IPS DF 4.7 (cell line): ENCODE results near the gene ESPL1.
"Not testable (repeated sequence)": the region's sequence is repeated elsewhere in the genome, so short reads cannot be mapped to it uniquely, and the experiment has no call there.

Source experiments
- DNase-seq: peaks from one replicate; pipeline ENCODE4 v3.0.0-alpha.2; 2013; ENCODE audit warnings: low spot score; ENCODE audit errors: extremely low read depth

ESPL1 gene

GRCh38 chr12:53297106-53297505, 29.0 kb downstream of the ESPL1 start:
- DNase-seq = not testable (repeated sequence)

DNA sequence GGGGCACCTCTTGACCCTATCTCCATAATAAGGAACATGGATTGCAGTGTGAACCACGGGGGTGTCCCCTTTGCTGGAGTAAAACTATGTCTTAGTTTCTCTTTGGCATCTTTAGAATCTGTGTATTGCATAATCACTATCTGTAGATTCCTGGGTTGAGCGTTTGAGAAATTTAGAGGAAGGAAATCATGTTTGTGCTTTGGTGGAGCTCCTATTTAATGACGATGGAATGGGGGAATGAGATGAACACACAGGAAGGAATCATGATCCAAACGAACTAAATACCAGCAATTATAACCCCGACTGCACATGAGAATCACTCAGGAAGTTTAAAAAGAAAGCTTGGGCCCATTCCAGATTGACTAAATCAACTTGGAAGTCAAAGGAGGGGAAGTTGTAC, 30.1 kb downstream of the ESPL1 start:
- no peak for DNase-seq

DNA sequence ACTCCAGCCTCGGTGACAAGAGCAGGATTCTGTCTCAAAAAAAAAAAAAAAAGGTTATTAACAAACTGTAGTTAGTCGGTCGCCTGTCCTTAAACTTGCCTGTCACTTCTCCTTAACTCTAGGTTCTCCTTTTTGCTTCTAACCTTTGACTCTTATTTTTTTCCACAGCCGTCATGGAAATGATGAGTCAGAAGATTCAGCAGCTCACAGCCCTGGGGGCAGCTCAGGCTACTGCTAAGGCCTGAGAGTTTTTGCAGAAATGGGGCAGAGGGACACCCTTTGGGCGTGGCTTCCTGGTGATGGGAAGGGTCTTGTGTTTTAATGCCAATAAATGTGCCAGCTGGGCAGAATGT, 31.0 kb downstream of the ESPL1 start:
- no peak for DNase-seq

DNA sequence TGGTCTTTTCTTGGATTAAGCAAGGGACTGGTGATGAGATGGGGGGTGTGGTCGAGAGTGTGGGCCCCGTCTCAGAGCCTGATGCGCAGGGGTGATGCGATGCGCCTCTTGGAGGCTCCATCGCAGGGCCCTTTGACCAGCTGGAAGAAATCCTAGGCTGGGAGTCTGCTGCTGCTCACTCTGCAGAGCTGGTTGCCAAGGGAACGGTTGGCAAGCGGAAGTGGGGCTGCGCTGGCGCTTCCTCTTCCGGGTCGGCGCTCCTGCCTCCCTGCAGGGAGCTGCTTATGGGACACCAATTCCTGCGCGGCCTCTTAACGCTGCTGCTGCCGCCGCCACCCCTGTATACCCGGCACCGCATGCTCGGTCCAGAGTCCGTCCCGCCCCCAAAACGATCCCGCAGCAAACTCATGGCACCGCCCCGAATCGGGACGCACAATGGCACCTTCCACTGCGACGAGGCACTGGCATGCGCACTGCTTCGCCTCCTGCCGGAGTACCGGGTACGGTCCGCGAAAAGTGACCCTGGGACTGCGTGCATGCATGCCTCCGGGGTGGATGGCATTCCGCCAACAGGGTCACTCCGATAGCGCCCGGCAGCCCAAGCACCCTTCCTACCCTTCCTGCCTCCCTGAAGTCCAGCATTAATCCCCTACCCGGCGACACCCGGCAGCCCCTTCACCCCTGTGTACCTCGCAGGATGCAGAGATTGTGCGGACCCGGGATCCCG, 31.5 kb downstream of the ESPL1 start, which contains the start of gene MYG1:
TSS of gene MYG1 (plus strand) at position 242 of the 727 bp plus-strand sequence. CDS start at position 285, 43 bp downstream.
- peak; percentile 88 for DNase-seq

- no peak for DNase-seq
Observed at GRCh38 chr12:53300187-53300586, 32.1 kb downstream of the ESPL1 start.

- DNase-seq = no peak
Observed at GRCh38 chr12:53302903-53303302, 34.8 kb downstream of the ESPL1 start.

GRCh38 chr12:53306826-53307225, 38.7 kb downstream of the ESPL1 start:
- no peak for DNase-seq

DNA sequence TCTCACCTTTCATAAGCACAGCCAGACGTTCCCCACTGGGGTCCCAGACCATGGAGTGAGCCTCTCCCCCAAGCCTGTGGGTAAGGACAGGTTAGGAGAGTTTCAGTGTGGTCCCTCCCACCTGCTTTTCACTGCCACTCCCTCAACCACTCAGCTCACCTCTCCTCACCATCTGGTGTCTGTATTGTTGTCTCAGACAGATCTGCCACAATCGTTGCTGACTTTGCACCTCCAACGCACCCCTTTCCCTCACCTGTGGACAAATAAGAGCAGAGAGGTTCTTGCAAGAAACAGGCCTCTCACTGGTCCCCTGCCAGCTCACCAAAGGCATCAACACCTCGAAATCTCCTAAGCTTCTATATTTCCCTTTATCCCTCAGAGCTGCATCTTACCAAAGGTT, 40.2 kb downstream of the ESPL1 start:
- DNase-seq = no peak

DNA sequence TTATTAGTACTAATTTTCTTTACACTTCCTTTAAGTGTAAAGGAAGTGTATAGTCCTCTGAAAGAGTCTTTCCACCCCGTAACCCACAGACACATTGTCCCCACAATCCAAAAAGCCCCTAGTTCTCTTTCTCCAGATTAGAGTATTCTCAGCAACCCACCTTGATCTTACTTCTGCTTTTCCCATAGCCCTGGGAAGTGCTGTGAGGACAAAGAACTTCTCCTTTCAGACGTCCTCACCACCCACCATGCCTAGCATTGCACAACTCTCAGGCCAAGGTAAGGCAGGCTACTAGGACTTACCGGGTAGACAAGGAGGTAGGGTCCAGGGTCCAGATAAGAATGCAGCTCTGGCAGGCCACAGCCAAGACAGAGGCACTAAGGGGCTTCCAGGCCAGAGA, 45.9 kb downstream of the ESPL1 start:
- DNase-seq = no peak

DNA sequence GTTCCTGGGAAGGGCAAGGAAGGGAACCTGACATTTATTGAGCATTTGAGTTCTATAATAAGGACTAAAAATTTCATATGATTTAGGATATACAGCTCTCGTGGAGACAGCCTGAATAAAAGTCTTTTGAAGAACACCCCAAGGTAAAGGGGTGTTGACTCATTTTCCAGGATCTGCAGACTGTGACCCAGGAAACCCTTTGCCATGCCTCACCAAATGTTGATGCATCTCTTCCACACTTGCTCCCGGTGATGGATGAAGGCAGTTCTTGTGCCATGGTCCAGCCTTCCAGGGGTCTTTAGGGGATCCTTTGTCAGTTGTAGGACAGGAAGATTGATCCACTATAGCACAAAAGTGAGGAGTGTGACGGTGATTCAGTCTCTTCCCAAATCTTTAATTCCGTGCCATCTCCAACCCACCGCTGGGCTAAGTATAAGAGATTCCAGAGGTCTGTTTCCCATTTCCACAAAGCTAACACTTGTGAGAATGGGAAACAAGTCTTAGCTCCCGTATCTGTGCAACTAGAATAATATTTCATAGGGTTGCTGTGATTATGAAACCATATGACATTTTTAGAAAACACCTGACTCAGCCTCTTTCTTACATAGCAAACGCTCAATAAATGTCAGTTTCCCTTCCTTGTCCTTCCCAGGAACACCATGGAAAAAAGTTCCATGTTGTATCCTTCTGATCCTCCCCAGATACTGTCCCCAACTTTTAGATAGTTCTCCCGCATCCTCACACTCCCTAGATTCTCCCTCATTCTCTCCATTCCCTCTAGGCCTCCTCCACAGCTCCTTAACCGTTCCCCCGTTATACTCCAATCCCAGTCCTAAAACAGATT, 52.5 kb downstream of the ESPL1 start:
- DNase-seq = no peak

- DNase-seq = no peak
Observed at GRCh38 chr12:53324113-53324778, 56.1 kb downstream of the ESPL1 start.

DNA sequence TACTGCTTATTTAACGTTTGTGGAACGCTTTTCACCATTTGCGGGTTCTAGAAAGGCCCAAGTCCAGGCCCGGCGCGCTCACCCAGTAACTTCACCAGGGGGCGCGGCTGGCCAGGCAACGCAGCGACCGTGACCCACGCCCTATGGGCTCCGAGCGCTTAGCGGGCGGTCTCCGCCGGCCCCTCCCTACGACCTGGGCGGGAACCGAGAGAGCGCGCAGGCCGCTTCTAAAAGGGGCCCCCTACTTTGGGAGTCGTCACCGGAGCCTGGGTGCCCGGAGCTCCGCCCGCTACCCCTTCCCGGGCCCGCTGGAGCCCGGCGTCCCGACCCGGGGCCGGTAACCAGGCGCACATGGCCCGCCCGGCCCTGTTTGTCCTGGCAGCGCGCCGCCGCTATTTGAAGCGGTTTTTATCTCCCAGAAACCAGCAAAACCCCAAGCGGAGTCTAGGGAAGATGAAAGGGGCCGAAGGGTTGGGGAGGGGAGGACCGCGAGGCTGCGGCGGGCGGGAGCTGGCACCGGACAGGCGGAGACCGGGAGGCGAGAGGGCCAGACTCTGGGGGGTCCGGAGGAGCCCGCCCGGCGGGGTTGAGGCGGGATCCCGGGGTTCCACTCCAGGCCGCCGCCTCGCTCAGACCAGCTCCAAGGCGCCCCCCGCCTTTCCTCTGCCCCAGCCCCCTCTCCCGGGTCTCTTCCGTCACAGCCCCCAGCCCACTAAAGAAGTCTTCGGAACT, 56.8 kb downstream of the ESPL1 start:
- DNase-seq = no peak

- no peak for DNase-seq
Observed at GRCh38 chr12:53325511-53326061, 57.5 kb downstream of the ESPL1 start.

- DNase-seq = no peak
Observed at GRCh38 chr12:53326460-53327185, 58.5 kb downstream of the ESPL1 start.

- DNase-seq = no peak
Observed at GRCh38 chr12:53327435-53328042, 59.4 kb downstream of the ESPL1 start.

- DNase-seq = no peak
Observed at GRCh38 chr12:53328043-53328435, 59.9 kb downstream of the ESPL1 start.

GRCh38 chr12:53330671-53331070, 62.6 kb downstream of the ESPL1 start:
- DNase-seq = no peak

DNA sequence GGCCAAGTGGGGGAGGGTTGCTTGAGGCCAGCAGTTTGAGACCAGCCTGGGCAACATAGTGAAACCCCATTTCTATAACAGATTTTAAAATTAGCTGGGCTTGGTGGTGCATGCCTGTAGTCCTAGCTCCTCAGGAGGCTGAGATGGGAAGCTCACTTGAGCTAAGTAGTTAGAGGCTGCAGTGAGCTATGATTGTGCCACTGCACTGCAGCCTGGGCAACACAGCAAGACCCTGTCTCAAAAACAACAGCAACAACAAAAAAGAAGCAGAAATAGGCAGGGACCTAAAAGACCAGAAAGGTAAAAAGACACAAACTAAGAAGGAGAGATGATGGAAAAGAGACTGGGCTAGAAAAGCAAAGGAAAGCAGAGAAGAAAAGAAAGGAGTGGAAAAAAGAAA, 64.2 kb downstream of the ESPL1 start:
- DNase-seq = not testable (repeated sequence)

GRCh38 chr12:53332744-53333143, 64.6 kb downstream of the ESPL1 start:
- no peak for DNase-seq

DNA sequence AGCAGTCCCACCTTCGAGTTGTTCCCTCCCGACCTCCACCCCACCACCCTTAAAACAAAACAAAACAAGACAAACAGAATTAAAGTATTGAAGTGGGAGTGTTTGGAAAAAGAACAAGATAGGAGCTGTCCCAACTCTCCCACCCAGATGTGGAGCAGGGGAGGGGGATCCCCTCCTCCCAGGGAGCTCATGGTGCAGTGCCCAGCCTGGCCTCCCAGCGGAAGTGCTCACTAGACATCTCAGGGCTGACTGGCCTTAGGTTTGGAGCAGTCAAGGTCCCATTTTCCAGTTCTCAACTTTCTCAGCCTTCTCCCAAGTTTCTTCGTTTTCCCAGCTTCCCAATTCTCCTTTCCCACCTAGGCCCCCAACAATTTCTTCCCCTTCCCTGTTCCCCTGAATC, 65.2 kb downstream of the ESPL1 start:
- DNase-seq = no peak
